ENCODE data around the gene CABP1.
A peak's percentile ranks its signal among the peaks of the same experiment; 100 is the strongest.

Gene CABP1

GRCh38 chr12:120677765-120678473, 37.5 kb downstream of the CABP1 start:
- TF ChIP-seq CTCF (IDR thresholded peaks at IDR 0.05; ENCODE audit: borderline replicate concordance, control extremely low read depth, extremely low read depth, insufficient read depth, missing control alignments), result no peak
- DNase-seq (ENCODE audit: low spot score), result peak; percentile 70
- in situ Hi-C loops (cut with MboI; ENCODE audit: low sequenced_read_pairs, unreplicated experiment), result no loop called here

GRCh38 chr12:120678572-120678971, 38.1 kb downstream of the CABP1 start:
- no peak for DNase-seq (ENCODE audit: low spot score)
- in situ Hi-C loops (cut with MboI; ENCODE audit: low sequenced_read_pairs, unreplicated experiment), result no loop called here
- no peak for TF ChIP-seq CTCF (IDR thresholded peaks at IDR 0.05; ENCODE audit: borderline replicate concordance, control extremely low read depth, extremely low read depth, insufficient read depth, missing control alignments)

GRCh38 chr12:120680165-120680738, 39.8 kb downstream of the CABP1 start:
- in situ Hi-C loops (cut with MboI; ENCODE audit: low sequenced_read_pairs, unreplicated experiment), result no loop called here

GRCh38 chr12:120684523-120684932, 44.1 kb downstream of the CABP1 start:
- no peak for TF ChIP-seq CTCF (IDR thresholded peaks at IDR 0.05; ENCODE audit: borderline replicate concordance, control extremely low read depth, extremely low read depth, insufficient read depth, missing control alignments)
- no peak for DNase-seq (ENCODE audit: low spot score)
- in situ Hi-C loops (cut with MboI; ENCODE audit: low sequenced_read_pairs, unreplicated experiment), result no loop called here

More at GRCh38 chr12:120680165-120680738, 39.8 kb downstream of the CABP1 start:
- DNase-seq (ENCODE audit: low spot score), result no peak
- TF ChIP-seq CTCF (IDR thresholded peaks at IDR 0.05; ENCODE audit: borderline replicate concordance, control extremely low read depth, extremely low read depth, insufficient read depth, missing control alignments), result no peak

GRCh38 chr12:120685522-120685921, 45.1 kb downstream of the CABP1 start:
- DNase-seq (ENCODE audit: low spot score), result no peak

GRCh38 chr12:120686151-120686689, 45.8 kb downstream of the CABP1 start:
- DNase-seq (ENCODE audit: low spot score), result peak; percentile 93
- in situ Hi-C loops (cut with MboI; ENCODE audit: low sequenced_read_pairs, unreplicated experiment), result no loop called here
- TF ChIP-seq CTCF (IDR thresholded peaks at IDR 0.05; ENCODE audit: borderline replicate concordance, control extremely low read depth, extremely low read depth, insufficient read depth, missing control alignments), result no peak

More at GRCh38 chr12:120685522-120685921, 45.1 kb downstream of the CABP1 start:
- in situ Hi-C loops (cut with MboI; ENCODE audit: low sequenced_read_pairs, unreplicated experiment), result no loop called here
- no peak for TF ChIP-seq CTCF (IDR thresholded peaks at IDR 0.05; ENCODE audit: borderline replicate concordance, control extremely low read depth, extremely low read depth, insufficient read depth, missing control alignments)
